Mesenteric fat pad (tissue), 1 donor: Measurements from ENCODE around the gene LILRB3. TPM values are rescaled to one million over a fixed set of nuclear protein-coding genes. Genes with fewer than 3 reads are reported as not detected.
"Not testable (repeated sequence)": the region's sequence is repeated elsewhere in the genome, so short reads cannot be mapped to it uniquely, and the experiment has no call there.

ENCODE experiments used
- DNase-seq: peaks from one replicate; pipeline ENCODE4 v3.0.0-alpha.2; 2020; ENCODE audit warnings: low spot score
- total RNA-seq: library from RNA; stranded (reverse); fragmentation: NEBNext Ultra II Directional; extraction: Animal tissue kit (Norgen Biotek cat#: 25700); gene quantifications from one replicate; pipeline ENCODE4 v1.2.1, GENCODE V29; 2021
- donor health status: DM: yes; HTN: yes; CAD: no.

LILRB3 gene
- total RNA-seq, 1 donor from 2014 or later, result 50.5 TPM

DNA sequence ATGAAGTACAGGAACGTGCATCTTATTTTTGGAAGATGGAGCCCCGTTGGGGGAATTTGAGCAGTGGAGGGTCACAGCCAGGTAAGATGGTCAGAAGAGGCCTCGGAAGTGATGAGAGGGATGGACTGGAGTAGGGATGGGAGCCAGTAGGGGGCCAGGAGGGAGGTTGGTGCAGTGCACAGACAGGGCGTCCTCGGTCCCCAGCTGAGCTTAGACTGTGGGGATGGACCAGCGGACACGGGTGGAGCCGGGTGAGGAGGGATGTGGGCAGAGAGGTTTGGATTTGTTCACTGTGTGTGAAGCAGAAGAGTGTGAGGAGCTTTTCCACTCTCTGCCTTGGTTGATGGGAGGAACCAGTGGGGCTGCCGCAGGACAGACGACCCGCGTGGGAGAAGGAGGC lies 11.6 kb downstream of the LILRB3 start:
- DNase-seq, result no peak

- no peak for DNase-seq
Observed at GRCh38 chr19:54209811-54210494, 12.9 kb downstream of the LILRB3 start.

- DNase-seq, result no peak
Observed at GRCh38 chr19:54209058-54209810, 13.6 kb downstream of the LILRB3 start.

DNA sequence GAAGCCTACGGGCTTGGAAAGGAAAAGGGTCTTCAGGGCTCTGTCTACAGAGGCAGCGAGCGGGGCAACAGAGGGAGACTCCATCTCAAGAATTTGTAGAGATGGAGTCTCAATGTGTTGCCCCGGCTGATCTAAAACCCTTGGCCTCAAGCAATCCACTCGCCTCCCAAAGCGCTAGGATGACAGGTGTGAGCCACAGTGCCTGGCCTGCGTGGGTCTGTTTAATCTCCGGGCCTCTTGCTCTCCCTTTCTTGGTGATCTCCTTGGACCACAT lies 14.1 kb downstream of the LILRB3 start:
- no peak for DNase-seq

DNA sequence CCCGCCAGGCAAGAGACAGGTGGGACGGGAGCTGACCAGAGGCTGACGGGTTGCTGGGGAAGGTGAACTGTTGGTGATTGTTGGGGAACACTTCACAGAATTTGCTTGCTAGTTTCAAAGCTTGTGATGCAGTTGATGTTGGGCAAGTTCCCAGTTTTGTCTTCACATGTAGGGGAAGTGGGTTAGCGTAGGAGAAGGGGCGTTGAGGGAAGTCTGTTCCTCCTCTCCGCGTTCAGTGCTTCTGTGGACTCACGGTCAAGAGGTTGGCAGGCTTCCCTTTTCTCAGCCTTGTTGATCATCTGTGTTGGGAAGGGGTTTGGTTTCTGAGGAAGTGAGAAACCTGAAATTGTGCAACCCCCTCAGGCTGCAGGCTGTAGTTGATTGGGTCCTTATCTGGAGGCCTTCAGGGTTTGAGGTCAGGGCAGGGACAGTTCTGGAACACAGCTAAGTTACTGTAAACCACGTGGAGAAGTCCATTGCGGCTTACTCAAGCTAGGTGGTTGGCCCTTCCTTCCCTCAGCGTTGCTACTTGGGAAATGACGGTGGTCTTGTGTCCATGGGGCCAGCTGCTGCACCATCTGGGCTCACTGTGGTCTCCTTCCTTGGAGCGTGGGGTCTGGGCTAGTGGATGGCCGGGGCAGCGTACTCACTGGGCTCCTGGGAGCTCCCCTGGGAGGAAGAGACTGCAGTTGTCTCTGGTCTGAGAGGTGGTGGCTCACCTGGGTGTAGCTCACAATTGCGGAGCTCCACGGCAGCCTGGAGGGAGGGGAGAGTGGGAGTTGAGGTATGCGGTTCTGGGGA lies 14.6 kb downstream of the LILRB3 start:
- DNase-seq, result no peak

- no peak for DNase-seq
Observed at GRCh38 chr19:54207676-54207982, 15.2 kb downstream of the LILRB3 start.

GRCh38 chr19:54207193-54207592 lies 15.6 kb downstream of the LILRB3 start:
- DNase-seq, result not testable (repeated sequence)

DNA sequence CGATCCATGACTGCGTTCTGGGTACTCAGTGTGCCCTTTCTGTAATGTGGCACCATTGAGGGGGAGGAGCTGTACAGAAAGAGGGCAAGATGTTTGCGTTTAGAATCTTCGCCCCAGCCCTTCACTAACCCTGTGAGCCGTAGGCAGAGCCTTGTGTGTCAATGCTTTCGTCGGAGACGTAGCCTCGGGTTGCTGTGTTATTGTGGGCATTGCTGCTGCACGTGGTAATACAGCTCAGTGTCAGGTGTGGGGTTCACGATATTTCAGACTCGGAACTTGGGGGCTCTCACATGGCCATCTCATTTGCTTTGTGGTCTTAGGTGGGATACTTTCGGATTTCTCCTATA lies 16.0 kb downstream of the LILRB3 start:
- DNase-seq, result no peak

GRCh38 chr19:54206030-54206830 lies 16.6 kb downstream of the LILRB3 start:
- DNase-seq, result no peak

DNA sequence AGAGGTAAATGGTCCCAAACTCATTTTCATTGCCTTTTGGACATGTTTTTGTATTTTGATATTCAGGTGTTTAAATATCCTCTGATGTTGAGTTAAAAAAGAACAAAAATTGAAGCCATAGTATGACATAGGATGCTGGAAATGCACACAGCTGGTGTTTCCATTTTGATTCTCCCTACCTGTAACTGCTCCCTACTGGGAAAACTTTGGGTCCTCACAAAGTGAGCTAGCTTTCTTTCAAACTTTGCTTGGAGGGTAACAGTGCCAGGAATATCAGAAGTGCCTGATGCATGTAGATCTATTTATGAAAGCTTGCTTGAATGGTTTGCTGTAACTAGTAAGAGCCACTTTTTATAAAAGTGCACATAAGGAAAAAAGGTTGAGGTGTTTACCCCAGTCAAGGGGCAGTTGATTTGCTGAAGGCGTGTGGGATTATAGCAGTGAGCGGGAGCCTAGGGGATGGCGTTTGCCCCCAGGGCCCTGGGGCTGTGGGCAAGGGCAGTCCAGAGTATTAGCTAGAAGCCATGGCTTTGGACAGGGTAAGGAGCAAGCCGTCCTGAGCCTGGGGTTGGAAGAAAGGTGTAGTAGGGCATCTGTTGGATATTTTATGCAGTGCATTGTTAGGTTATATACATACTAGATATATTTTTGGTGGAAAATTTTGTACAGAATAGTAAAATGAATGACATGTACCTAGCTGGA lies 17.9 kb downstream of the LILRB3 start:
- DNase-seq, result no peak

DNA sequence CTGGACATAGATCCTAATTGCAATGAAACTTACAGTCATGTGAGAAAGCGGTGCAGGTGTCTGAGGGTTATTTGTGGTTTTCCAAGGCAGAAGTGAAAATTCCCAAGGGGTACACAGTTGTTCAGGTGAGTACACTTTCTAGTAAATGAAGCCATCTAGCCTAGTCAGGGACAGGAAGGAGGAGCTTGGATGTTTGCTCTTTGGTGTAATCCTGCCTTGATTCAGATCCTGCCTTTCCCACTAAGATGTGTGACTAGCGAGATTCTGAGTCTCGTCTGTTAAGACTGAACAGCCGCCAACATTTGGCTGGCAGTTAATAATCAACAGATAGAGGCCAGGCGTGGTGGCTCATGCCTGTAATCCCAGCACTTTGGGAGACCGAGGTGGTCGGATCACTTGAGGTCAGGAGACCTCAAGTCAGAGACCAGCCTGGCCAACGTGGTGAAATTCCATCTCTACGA lies 19.6 kb downstream of the LILRB3 start:
- no peak for DNase-seq

GRCh38 chr19:54201980-54202379 lies 20.8 kb downstream of the LILRB3 start:
- DNase-seq, result no peak

DNA sequence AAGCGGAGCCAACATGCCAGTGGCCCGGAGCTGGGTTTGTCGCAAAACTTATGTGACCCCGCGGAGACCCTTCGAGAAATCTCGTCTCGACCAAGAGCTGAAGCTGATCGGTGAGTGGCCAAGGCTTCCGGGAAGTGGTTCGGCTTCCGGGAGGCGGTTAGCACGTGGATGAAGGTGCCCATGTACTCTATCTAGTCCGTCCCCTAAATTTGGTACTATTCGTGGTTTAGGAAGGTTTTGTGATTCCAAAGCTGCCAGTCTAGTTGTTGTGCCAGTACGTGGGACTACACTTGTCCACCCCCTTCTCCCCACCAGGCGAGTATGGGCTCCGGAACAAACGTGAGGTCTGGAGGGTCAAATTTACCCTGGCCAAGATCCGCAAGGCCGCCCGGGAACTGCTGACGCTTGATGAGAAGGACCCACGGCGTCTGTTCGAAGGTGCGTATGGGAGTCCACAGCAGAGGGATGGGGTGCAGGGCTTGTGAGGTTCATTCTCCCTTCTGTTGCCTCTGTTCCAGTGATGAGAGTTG lies 21.6 kb downstream of the LILRB3 start:
- no peak for DNase-seq

GRCh38 chr19:54199401-54199800 lies 23.4 kb downstream of the LILRB3 start:
- no peak for DNase-seq

GRCh38 chr19:54197121-54197520 lies 25.7 kb downstream of the LILRB3 start:
- no peak for DNase-seq

DNA sequence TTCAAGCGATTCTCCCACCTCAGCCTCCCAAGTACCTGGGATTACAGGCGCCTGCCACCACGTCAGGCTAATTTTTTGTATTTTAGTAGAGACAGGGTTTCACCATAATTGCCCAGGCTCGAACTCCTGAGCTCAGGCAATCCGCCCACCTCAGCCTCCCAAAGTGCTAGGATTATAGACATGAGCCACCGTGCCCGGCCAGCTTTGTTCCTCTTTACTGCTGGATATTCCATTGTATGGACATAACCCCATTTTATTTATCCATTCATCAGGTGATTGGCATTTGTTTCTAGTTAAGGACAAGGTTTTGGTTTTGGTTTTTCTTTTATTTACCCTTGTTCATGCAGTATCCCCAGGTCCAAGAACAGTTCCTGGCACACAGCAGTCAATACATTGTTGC lies 26.3 kb downstream of the LILRB3 start:
- DNase-seq, result no peak

GRCh38 chr19:54194463-54194862 lies 28.3 kb downstream of the LILRB3 start:
- not testable (repeated sequence) for DNase-seq

GRCh38 chr19:54193011-54193410 lies 29.8 kb downstream of the LILRB3 start:
- DNase-seq, result no peak

GRCh38 chr19:54191811-54192453 lies 30.9 kb downstream of the LILRB3 start:
- DNase-seq, result no peak
